PFSK-1 (cell line): ENCODE results near the gene PCSK2.

Experiments used
- POLR2AphosphoS5 ChIP-seq: IDR thresholded peaks from 2 replicates; pipeline ENCODE4 v1.6.1; 2012; ENCODE audit warnings: low read depth, mild to moderate bottlenecking, control low read depth, low read length, moderate library complexity
- REST ChIP-seq, 2 experiments: IDR thresholded peaks; 2 replicates each; pipeline versions ENCODE4 v1.6.1 to v1.8.0; 2011 to 2012; ENCODE audit warnings: low read depth in 2 of 2, low read length in 2 of 2, control low read depth in 1 of 2, inconsistent platforms in 1 of 2, mild to moderate bottlenecking in 1 of 2, moderate library complexity in 1 of 2; ENCODE audit not compliant: insufficient read depth in 1 of 2

- no peak for TF ChIP-seq POLR2AphosphoS5
- TF ChIP-seq REST (IDR thresholded peaks at IDR 0.05; ENCODE audit: insufficient read depth in 1 of 2, low read depth in 2 of 2, low read length in 2 of 2): no peak
Observed at GRCh38 chr20:17491041-17491440, 264.2 kb downstream of the PCSK2 start.
